RWPE1 (cell line): ENCODE results near the gene ZGRF1.
"Not testable (repeated sequence)": the region's sequence is repeated elsewhere in the genome, so short reads cannot be mapped to it uniquely, and the experiment has no call there.

Experiments used
- CTCF ChIA-PET: fragments of 350-600 bp; sonication (Branson Sonifier 250); formaldehyde crosslinking; extraction: SDS; loops from one replicate; lab custom pipeline; 2021; lab: Yijun Ruan, JAX
- POLR2A ChIA-PET: fragments of 400-600 bp; formaldehyde crosslinking; extraction: SDS; loops from one replicate; lab custom pipeline; 2020; ENCODE audit warnings: antibody characterized with exemption; ENCODE audit not compliant: low non-redundant PET; lab: Yijun Ruan, JAX
- DNase-seq: peaks from one replicate; pipeline ENCODE4 v3.0.0; 2012; ENCODE audit warnings: low spot score
- H3K27ac ChIP-seq: fragments of 450-650 bp; 2 replicates; pipeline ENCODE4 v1.5.1; 2017
- CTCF ChIP-seq: fragments of 450-650 bp; conservative IDR thresholded peaks from 2 replicates; pipeline ENCODE4 v1.5.1; 2017; ENCODE audit warnings: low read depth, mild to moderate bottlenecking

The ZGRF1 gene

GRCh38 chr4:112523764-112524505 is 112.8 kb downstream of the ZGRF1 start:
- TF ChIP-seq CTCF = peak; percentile 86
- peak; percentile 49 for DNase-seq
- POLR2A ChIA-PET = no interaction called here
- no peak overlapping the region for H3K27ac ChIP-seq
- CTCF ChIA-PET = interaction anchor here (0.7 to 1.7 kb wide), 16 partner anchors 9 to 442 kb away, joined by 3 to 9 read pairs (median 4); partner anchors contain the start of gene NEUROG2

GRCh38 chr4:112523008-112523721 is 113.5 kb downstream of the ZGRF1 start:
- CTCF ChIA-PET = interaction anchor here (0.7 to 1.5 kb wide), 7 partner anchors 8 to 441 kb away, joined by 3 to 9 read pairs (median 4); partner anchors contain the start of gene NEUROG2
- POLR2A ChIA-PET = no interaction called here
- no peak for DNase-seq
- TF ChIP-seq CTCF = no peak
- no peak overlapping the region for H3K27ac ChIP-seq

- DNase-seq, H3K27ac ChIP-seq, POLR2A ChIA-PET: not testable (repeated sequence)
- CTCF ChIA-PET = interaction anchor here (0.6 to 0.9 kb wide), 3 partner anchors 194 to 240 kb away, joined by 3 to 4 read pairs (median 4); no protein-coding TSS in a partner anchor
These were observed 114.3 kb downstream of the ZGRF1 start for GRCh38 chr4:112522431-112522830.

- no peak for TF ChIP-seq CTCF
- ChIA-PET POLR2A (no interaction called here), CTCF (interaction anchor here (0.6 kb wide), 2 partner anchors 10 to 459 kb away, joined by 3 to 5 read pairs; no protein-coding TSS in a partner anchor)
- H3K27ac ChIP-seq = no peak overlapping the region
- DNase-seq = no peak
These were observed 115.3 kb downstream of the ZGRF1 start for GRCh38 chr4:112521123-112522023.

- ChIA-PET POLR2A (no interaction called here), CTCF (interaction anchor here (0.6 kb wide), 1 partner anchor 11 kb away, joined by 5 read pairs; no protein-coding TSS in a partner anchor)
- TF ChIP-seq CTCF = no peak
- DNase-seq = no peak
- H3K27ac ChIP-seq = no peak overlapping the region
These were observed 116.0 kb downstream of the ZGRF1 start for GRCh38 chr4:112520598-112521122.

- no peak for TF ChIP-seq CTCF
- CTCF ChIA-PET = interaction anchor here (0.6 to 0.7 kb wide), 2 partner anchors 25 to 242 kb away, joined by 3 to 7 read pairs; no protein-coding TSS in a partner anchor
- H3K27ac ChIP-seq = no peak overlapping the region
- POLR2A ChIA-PET = no interaction called here
- DNase-seq = no peak
These were observed 116.8 kb downstream of the ZGRF1 start for GRCh38 chr4:112519689-112520597.
